Measurements from ENCODE around the gene HDAC8.

DNA sequence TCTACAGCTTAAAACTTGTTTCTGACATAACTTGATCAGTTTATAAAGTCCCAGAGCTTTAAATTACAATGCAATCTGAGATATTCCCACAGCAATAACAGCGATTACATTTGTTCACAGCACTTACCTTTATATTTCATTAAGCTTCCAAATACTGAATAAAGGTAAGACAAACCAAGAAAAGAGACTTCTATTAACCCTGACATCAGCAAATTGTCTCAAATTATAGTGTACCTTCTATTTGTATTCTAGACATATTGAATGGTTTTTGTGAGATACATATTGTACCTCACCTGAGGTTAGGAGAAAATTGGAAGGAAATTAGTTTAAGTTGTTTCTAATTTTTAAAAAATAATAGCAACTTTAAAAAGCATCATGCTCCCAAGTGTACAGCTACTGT, 111.9 kb downstream of the HDAC8 start:
- TF ChIP-seq POLR2A (IDR thresholded peaks at IDR 0.05; ENCODE audit: low read length) (no peak), GATA1 (IDR thresholded peaks at IDR 0.05; ENCODE audit: low read depth, low read length) (no peak)
